NT2/D1 (cell line): ENCODE data around the gene NEB.

Source experiments
- SUZ12 ChIP-seq: IDR thresholded peaks from 2 replicates; pipeline ENCODE4 v1.6.1; 2011; ENCODE audit not compliant: insufficient read length, insufficient read depth; ENCODE audit errors: extremely low read depth
- YY1 ChIP-seq: IDR thresholded peaks from 2 replicates; pipeline ENCODE4 v1.6.1; 2011; ENCODE audit not compliant: insufficient read length, insufficient read depth
- ZNF274 ChIP-seq: IDR thresholded peaks from 2 replicates; pipeline ENCODE4 v1.6.1; 2011; ENCODE audit warnings: mild to moderate bottlenecking, low read depth, low read length

GRCh38 chr2:151781642-151782041, 47.4 kb upstream of the NEB start:
- no peak for TF ChIP-seq SUZ12
- no peak for TF ChIP-seq ZNF274
- TF ChIP-seq YY1 = no peak
